A549 (cell line): Measurements from ENCODE around the gene DYNC2H1.

Experiments
- CTCF ChIP-seq: fragments of >200 bp; sonication (Bioruptor Twin); formaldehyde crosslinking; IDR thresholded peaks from 3 replicates; pipeline ENCODE4 v1.5.1; 2016
- HOXA7 ChIP-seq: fragments of 250-450 bp; sonication (Bioruptor Pico); IDR thresholded peaks from 2 replicates; pipeline ENCODE4 v1.5.0; 2020; ENCODE audit warnings: mild to moderate bottlenecking, moderate library complexity
- MYC ChIP-seq: IDR thresholded peaks from 2 replicates; pipeline ENCODE4 v1.6.1; 2012; ENCODE audit warnings: mild to moderate bottlenecking, inconsistent platforms, low read length, improper control_type of control experiment, borderline replicate concordance
- RFX5 ChIP-seq: fragments of 450-650 bp; IDR thresholded peaks from 2 replicates; pipeline ENCODE4 v1.7.1; 2014; ENCODE audit warnings: antibody characterized with exemption, mild to moderate bottlenecking, moderate library complexity
- SMC3 ChIP-seq: fragments of >200 bp; sonication (Bioruptor Twin); formaldehyde crosslinking; IDR thresholded peaks from 3 replicates; pipeline ENCODE4 v1.6.1; 2018; ENCODE audit warnings: inconsistent platforms

- no peak for TF ChIP-seq SMC3
- TF ChIP-seq HOXA7 = no peak
- no peak for TF ChIP-seq RFX5
- TF ChIP-seq CTCF = no peak
- no peak for TF ChIP-seq MYC
Observed at GRCh38 chr11:103222806-103223205, 113.6 kb downstream of the DYNC2H1 start.
